GM23338 (cell line): ENCODE measurements around the gene TBATA. TPM values are rescaled to one million over a fixed set of nuclear protein-coding genes. Genes with fewer than 3 reads are reported as not detected.

Experiments
- ATAC-seq: fragments of 200-7000 bp; cut with Tn5 transposase; 3 replicates; pipeline ENCODE4 v1.9.1; 2020
- DNase-seq: peaks from one replicate; pipeline ENCODE4 v3.0.0-alpha.2; 2015; ENCODE audit warnings: low spot score
- H2AFZ ChIP-seq: fragments of 200-600 bp; sonication (generic); 2 replicates; pipeline ENCODE4 v1.8.0; 2016; ENCODE audit warnings: antibody characterized with exemption, mild to moderate bottlenecking, moderate library complexity
- H3F3A ChIP-seq: fragments of 200-600 bp; sonication (generic); replicated peaks from 2 replicates; pipeline ENCODE4 v1.8.0; 2017; ENCODE audit warnings: antibody characterized with exemption, mixed run types, low read depth
- H3K27ac ChIP-seq: fragments of 200-600 bp; sonication (generic); 2 replicates; pipeline ENCODE4 v1.6.1; 2016; ENCODE audit warnings: low read depth
- H3K27me3 ChIP-seq: fragments of 200-600 bp; sonication (generic); 2 replicates; pipeline ENCODE4 v1.8.0; 2016; ENCODE audit warnings: mild to moderate bottlenecking, mixed run types, moderate library complexity; ENCODE audit not compliant: insufficient read depth
- H3K36me3 ChIP-seq: fragments of 200-600 bp; sonication (generic); 2 replicates; pipeline ENCODE4 v1.8.0; 2016; ENCODE audit warnings: mild to moderate bottlenecking; ENCODE audit not compliant: insufficient read depth
- H3K4me1 ChIP-seq: fragments of 200-600 bp; sonication (generic); 2 replicates; pipeline ENCODE4 v1.8.0; 2016; ENCODE audit warnings: mild to moderate bottlenecking, moderate library complexity; ENCODE audit not compliant: insufficient read depth
- H3K4me2 ChIP-seq: fragments of 200-600 bp; sonication (generic); 2 replicates; pipeline ENCODE4 v1.7.1; 2017; ENCODE audit warnings: mixed run types
- H3K4me3 ChIP-seq: fragments of 200-600 bp; sonication (generic); 2 replicates; pipeline ENCODE4 v1.6.1; 2016; ENCODE audit warnings: mixed run types
- H3K79me2 ChIP-seq: fragments of 200-600 bp; sonication (generic); replicated peaks from 2 replicates; pipeline ENCODE4 v1.8.0; 2017; ENCODE audit warnings: mild to moderate bottlenecking; ENCODE audit not compliant: insufficient read depth
- H3K9me2 ChIP-seq: fragments of 200-600 bp; sonication (generic); 2 replicates; pipeline ENCODE4 v1.8.0; 2017; ENCODE audit not compliant: insufficient read depth
- H4K20me1 ChIP-seq: fragments of 200-600 bp; sonication (generic); replicated peaks from 2 replicates; pipeline ENCODE4 v1.8.0; 2017; ENCODE audit warnings: mild to moderate bottlenecking; ENCODE audit not compliant: insufficient read depth
- H3K27ac Mint-ChIP-seq: 2 replicates; pipeline ENCODE4 v1.8.0; 2020; ENCODE audit warnings: inconsistent platforms, mild to moderate bottlenecking, moderate library complexity, mixed read lengths
- H3K27me3 Mint-ChIP-seq: 3 replicates; pipeline ENCODE4 v1.8.0; 2022; ENCODE audit warnings: low read depth, mild to moderate bottlenecking, moderate library complexity, mixed read lengths, inconsistent platforms; ENCODE audit not compliant: insufficient read depth, poor library complexity
- H3K36me3 Mint-ChIP-seq: 3 replicates; pipeline ENCODE4 v1.8.0; 2021; ENCODE audit warnings: low read depth, mild to moderate bottlenecking, inconsistent platforms, moderate library complexity, mixed read lengths
- H3K4me1 Mint-ChIP-seq: 3 replicates; pipeline ENCODE4 v1.8.0; 2020; ENCODE audit warnings: mild to moderate bottlenecking, inconsistent platforms, mixed read lengths
- H3K4me3 Mint-ChIP-seq: 3 replicates; pipeline ENCODE4 v1.8.0; 2021; ENCODE audit warnings: moderate library complexity, mild to moderate bottlenecking, inconsistent platforms, mixed read lengths
- H3K9me3 Mint-ChIP-seq: 3 replicates; pipeline ENCODE4 v1.8.0; 2020; ENCODE audit warnings: moderate library complexity, mild to moderate bottlenecking, inconsistent platforms, mixed read lengths
- CREB1 ChIP-seq: fragments of 250-450 bp; sonication (Bioruptor Pico); IDR thresholded peaks from 2 replicates; pipeline ENCODE4 v1.5.0; 2020; ENCODE audit warnings: low read depth, mild to moderate bottlenecking, moderate library complexity
- ETS1 ChIP-seq: IDR thresholded peaks from 2 replicates; pipeline ENCODE4 v1.6.1; 2016; ENCODE audit warnings: antibody characterized with exemption
- EZH2 ChIP-seq: fragments of 200-600 bp; sonication (generic); IDR thresholded peaks from one replicate; pipeline ENCODE4 v1.8.0; 2017; ENCODE audit warnings: antibody characterized with exemption, mild to moderate bottlenecking, low read depth; ENCODE audit not compliant: unreplicated experiment
- EZH2phosphoT487 ChIP-seq: fragments of 200-600 bp; sonication (generic); IDR thresholded peaks from one replicate; pipeline ENCODE4 v1.8.1; 2018; ENCODE audit warnings: antibody characterized with exemption; ENCODE audit not compliant: unreplicated experiment
- JUNB ChIP-seq: IDR thresholded peaks from one replicate; pipeline ENCODE4 v1.6.1; 2016; ENCODE audit warnings: antibody characterized with exemption; ENCODE audit not compliant: unreplicated experiment
- NANOG ChIP-seq: IDR thresholded peaks from 2 replicates; pipeline ENCODE4 v1.6.1; 2016; ENCODE audit warnings: antibody characterized with exemption, borderline replicate concordance
- POLR2AphosphoS5 ChIP-seq: IDR thresholded peaks from 2 replicates; pipeline ENCODE4 v1.6.1; 2016; ENCODE audit warnings: antibody characterized with exemption, low read depth
- STAT1 ChIP-seq: IDR thresholded peaks from one replicate; pipeline ENCODE4 v1.6.1; 2016; ENCODE audit warnings: antibody characterized with exemption; ENCODE audit not compliant: unreplicated experiment
- ZNF114 ChIP-seq: fragments of 250-450 bp; sonication (Bioruptor Pico); IDR thresholded peaks from 2 replicates; pipeline ENCODE4 v1.5.0; 2020; ENCODE audit warnings: mild to moderate bottlenecking, moderate library complexity
- ZNF331 ChIP-seq: fragments of 250-450 bp; sonication (Bioruptor Pico); IDR thresholded peaks from 2 replicates; pipeline ENCODE4 v1.5.0; 2020; ENCODE audit warnings: low read depth, mild to moderate bottlenecking, moderate library complexity
- polyA plus RNA-seq: library from polyadenylated mRNA; unstranded; fragments of >200 nt; fragmentation: Nextera tagmentation; extraction: Ambion mirVana; gene quantifications from 2 replicates; pipeline ENCODE4 v1.2.1, GENCODE V29; 2016
- total RNA-seq: library from RNA; depleted of rRNA; stranded (reverse); fragments of >200 nt; shearing (Covaris generic); gene quantifications from 2 replicates; pipeline ENCODE4 v1.2.3, GENCODE V29; 2014
- TF ChIP-seq, protein P1 (sequence below), 2 experiments: fragments of 200-600 bp in 1 of 2; sonication (generic) in 1 of 2; conservative IDR thresholded peaks; 2 replicates each; pipeline versions ENCODE4 v1.5.1 to v1.6.1; 2016 to 2017; ENCODE audit warnings: antibody characterized with exemption in 2 of 2, low read depth in 2 of 2, mild to moderate bottlenecking in 2 of 2, moderate library complexity in 1 of 2
- TF ChIP-seq, protein P2 (sequence below): fragments of 250-450 bp; sonication (Bioruptor Pico); IDR thresholded peaks from 2 replicates; pipeline ENCODE4 v1.5.0; 2020; ENCODE audit warnings: mild to moderate bottlenecking, moderate library complexity

The TBATA gene
- total and polyA plus RNA-seq, 2 experiments from 2014 or later: not detected

DNA sequence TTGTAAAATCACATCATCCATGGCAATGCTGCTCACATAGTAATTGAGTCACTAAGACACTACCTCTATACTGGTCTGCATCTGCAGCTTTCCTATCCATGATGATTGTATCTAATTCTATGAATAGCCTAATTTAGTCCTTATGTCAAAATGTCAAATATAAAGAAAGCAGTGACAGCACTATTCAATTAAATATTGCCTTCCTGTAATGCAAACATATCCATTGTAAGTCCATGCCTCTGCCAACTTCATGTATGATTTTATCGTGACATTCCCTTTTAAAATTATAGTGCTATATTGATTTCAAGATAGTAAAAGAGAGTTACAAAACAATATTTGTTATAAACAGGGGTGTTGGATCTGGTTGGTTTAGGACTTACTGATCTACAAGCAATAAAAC, 25.8 kb upstream of the TBATA start:
- Mint-ChIP-seq H3K9me3 (no peaks in the 10 kb centered on the region), H3K4me1 (peaks cover 18% of the 10 kb centered on the region), H3K4me3 (no peak overlapping the region), H3K36me3 (no peaks in the 10 kb centered on the region), H3K27me3 (peaks cover 12% of the 10 kb centered on the region), H3K27ac (no peak overlapping the region)
- TF ChIP-seq JUNB (no peak), ETS1 (no peak), CREB1 (CRISPR knock-in tag) (no peak), POLR2AphosphoS5 (no peak), ZNF114 (CRISPR knock-in tag) (no peak), STAT1 (no peak), EZH2phosphoT487 (no peak), NANOG (no peak), EZH2 (no peak), ZNF331 (CRISPR knock-in tag) (no peak)
- TF ChIP-seq, protein P1, sequence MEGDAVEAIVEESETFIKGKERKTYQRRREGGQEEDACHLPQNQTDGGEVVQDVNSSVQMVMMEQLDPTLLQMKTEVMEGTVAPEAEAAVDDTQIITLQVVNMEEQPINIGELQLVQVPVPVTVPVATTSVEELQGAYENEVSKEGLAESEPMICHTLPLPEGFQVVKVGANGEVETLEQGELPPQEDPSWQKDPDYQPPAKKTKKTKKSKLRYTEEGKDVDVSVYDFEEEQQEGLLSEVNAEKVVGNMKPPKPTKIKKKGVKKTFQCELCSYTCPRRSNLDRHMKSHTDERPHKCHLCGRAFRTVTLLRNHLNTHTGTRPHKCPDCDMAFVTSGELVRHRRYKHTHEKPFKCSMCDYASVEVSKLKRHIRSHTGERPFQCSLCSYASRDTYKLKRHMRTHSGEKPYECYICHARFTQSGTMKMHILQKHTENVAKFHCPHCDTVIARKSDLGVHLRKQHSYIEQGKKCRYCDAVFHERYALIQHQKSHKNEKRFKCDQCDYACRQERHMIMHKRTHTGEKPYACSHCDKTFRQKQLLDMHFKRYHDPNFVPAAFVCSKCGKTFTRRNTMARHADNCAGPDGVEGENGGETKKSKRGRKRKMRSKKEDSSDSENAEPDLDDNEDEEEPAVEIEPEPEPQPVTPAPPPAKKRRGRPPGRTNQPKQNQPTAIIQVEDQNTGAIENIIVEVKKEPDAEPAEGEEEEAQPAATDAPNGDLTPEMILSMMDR (conservative IDR thresholded peaks at IDR 0.05; ENCODE audit: low read depth in 2 of 2): no peak
- TF ChIP-seq, protein P2, sequence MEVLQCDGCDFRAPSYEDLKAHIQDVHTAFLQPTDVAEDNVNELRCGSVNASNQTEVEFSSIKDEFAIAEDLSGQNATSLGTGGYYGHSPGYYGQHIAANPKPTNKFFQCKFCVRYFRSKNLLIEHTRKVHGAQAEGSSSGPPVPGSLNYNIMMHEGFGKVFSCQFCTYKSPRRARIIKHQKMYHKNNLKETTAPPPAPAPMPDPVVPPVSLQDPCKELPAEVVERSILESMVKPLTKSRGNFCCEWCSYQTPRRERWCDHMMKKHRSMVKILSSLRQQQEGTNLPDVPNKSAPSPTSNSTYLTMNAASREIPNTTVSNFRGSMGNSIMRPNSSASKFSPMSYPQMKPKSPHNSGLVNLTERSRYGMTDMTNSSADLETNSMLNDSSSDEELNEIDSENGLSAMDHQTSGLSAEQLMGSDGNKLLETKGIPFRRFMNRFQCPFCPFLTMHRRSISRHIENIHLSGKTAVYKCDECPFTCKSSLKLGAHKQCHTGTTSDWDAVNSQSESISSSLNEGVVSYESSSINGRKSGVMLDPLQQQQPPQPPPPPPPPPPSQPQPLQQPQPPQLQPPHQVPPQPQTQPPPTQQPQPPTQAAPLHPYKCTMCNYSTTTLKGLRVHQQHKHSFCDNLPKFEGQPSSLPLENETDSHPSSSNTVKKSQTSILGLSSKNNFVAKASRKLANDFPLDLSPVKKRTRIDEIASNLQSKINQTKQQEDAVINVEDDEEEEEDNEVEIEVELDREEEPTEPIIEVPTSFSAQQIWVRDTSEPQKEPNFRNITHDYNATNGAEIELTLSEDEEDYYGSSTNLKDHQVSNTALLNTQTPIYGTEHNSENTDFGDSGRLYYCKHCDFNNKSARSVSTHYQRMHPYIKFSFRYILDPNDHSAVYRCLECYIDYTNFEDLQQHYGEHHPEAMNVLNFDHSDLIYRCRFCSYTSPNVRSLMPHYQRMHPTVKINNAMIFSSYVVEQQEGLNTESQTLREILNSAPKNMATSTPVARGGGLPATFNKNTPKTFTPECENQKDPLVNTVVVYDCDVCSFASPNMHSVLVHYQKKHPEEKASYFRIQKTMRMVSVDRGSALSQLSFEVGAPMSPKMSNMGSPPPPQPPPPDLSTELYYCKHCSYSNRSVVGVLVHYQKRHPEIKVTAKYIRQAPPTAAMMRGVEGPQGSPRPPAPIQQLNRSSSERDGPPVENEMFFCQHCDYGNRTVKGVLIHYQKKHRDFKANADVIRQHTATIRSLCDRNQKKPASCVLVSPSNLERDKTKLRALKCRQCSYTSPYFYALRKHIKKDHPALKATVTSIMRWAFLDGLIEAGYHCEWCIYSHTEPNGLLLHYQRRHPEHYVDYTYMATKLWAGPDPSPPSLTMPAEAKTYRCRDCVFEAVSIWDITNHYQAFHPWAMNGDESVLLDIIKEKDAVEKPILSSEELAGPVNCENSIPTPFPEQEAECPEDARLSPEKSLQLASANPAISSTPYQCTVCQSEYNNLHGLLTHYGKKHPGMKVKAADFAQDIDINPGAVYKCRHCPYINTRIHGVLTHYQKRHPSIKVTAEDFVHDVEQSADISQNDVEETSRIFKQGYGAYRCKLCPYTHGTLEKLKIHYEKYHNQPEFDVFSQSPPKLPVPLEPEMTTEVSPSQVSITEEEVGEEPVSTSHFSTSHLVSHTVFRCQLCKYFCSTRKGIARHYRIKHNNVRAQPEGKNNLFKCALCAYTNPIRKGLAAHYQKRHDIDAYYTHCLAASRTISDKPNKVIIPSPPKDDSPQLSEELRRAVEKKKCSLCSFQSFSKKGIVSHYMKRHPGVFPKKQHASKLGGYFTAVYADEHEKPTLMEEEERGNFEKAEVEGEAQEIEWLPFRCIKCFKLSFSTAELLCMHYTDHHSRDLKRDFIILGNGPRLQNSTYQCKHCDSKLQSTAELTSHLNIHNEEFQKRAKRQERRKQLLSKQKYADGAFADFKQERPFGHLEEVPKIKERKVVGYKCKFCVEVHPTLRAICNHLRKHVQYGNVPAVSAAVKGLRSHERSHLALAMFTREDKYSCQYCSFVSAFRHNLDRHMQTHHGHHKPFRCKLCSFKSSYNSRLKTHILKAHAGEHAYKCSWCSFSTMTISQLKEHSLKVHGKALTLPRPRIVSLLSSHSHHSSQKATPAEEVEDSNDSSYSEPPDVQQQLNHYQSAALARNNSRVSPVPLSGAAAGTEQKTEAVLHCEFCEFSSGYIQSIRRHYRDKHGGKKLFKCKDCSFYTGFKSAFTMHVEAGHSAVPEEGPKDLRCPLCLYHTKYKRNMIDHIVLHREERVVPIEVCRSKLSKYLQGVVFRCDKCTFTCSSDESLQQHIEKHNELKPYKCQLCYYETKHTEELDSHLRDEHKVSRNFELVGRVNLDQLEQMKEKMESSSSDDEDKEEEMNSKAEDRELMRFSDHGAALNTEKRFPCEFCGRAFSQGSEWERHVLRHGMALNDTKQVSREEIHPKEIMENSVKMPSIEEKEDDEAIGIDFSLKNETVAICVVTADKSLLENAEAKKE (CRISPR knock-in tag): no peak
- no peak overlapping the region for H3K4me3 ChIP-seq
- no peak overlapping the region for H3K27ac ChIP-seq
- H2AFZ ChIP-seq: no peak overlapping the region
- ATAC-seq: no peak
- no peaks in the 10 kb centered on the region for H3K79me2 ChIP-seq
- DNase-seq: no peak
- H3K4me2 ChIP-seq: no peak overlapping the region
- peaks cover 13% of the 10 kb centered on the region for H3K4me1 ChIP-seq
- H4K20me1 ChIP-seq: no peaks in the 10 kb centered on the region
- H3K36me3 ChIP-seq: no peaks in the 10 kb centered on the region
- H3K27me3 ChIP-seq: no peaks in the 10 kb centered on the region
- peaks cover 9% of the 10 kb centered on the region for H3K9me2 ChIP-seq
- H3F3A ChIP-seq: no peaks in the 10 kb centered on the region
